HG03442 (cell line): ENCODE measurements around the gene CASZ1.

Source experiments
- ATAC-seq: cut with Tn5 transposase; IDR thresholded peaks from one replicate; pipeline ENCODE4 v1.9.1; 2021; ENCODE audit warnings: mild to moderate bottlenecking, moderate library complexity; ENCODE audit not compliant: unreplicated experiment

The CASZ1 gene

GRCh38 chr1:10659646-10660540 lies 136.6 kb downstream of the CASZ1 start:
- ATAC-seq = no peak

GRCh38 chr1:10659218-10659617 lies 137.2 kb downstream of the CASZ1 start:
- no peak for ATAC-seq

GRCh38 chr1:10658396-10659066 lies 137.9 kb downstream of the CASZ1 start:
- ATAC-seq = no peak

- no peak for ATAC-seq
Observed at GRCh38 chr1:10657088-10657847, 139.2 kb downstream of the CASZ1 start.

GRCh38 chr1:10656431-10656830 lies 140.0 kb downstream of the CASZ1 start:
- ATAC-seq = no peak

- ATAC-seq = no peak
Observed at GRCh38 chr1:10655002-10655401, 141.4 kb downstream of the CASZ1 start.

- ATAC-seq = no peak
Observed at GRCh38 chr1:10653370-10654125, 142.9 kb downstream of the CASZ1 start.

GRCh38 chr1:10652626-10653025 lies 143.8 kb downstream of the CASZ1 start:
- ATAC-seq = no peak

- no peak for ATAC-seq
Observed at GRCh38 chr1:10651793-10652192, 144.7 kb downstream of the CASZ1 start.

- no peak for ATAC-seq
Observed at GRCh38 chr1:10651389-10651766, 145.1 kb downstream of the CASZ1 start.

GRCh38 chr1:10650556-10651388 lies 145.7 kb downstream of the CASZ1 start:
- no peak for ATAC-seq

- no peak for ATAC-seq
Observed at GRCh38 chr1:10649517-10650201, 146.8 kb downstream of the CASZ1 start.

GRCh38 chr1:10648689-10649516 lies 147.5 kb downstream of the CASZ1 start:
- no peak for ATAC-seq

GRCh38 chr1:10647414-10648170 lies 148.9 kb downstream of the CASZ1 start:
- ATAC-seq = no peak

- no peak for ATAC-seq
Observed at GRCh38 chr1:10646347-10646861, 150.0 kb downstream of the CASZ1 start.

- no peak for ATAC-seq
Observed at GRCh38 chr1:10644307-10645128, 151.9 kb downstream of the CASZ1 start.
